ENCODE results near the gene POLA1.

Gene POLA1

DNA sequence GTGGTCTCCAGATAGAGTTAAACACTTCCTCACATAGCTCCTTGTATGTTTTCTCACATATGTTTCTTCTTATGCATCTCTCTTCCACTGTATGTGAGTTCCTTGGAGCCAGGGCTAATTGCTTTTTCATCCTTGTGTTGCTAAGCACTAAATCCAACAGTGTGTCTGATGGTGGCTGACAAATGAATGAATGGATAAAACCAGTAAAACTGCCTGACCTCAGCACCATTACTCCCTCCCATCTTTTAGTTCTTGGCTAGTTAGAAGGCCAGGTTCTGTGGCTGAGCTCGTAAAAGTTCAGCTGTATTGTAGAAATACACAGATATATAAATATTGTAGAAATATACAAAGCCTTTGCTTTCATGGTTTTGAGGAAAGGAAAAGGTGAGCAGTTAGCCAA, 271.7 kb downstream of the POLA1 start:
- no peak overlapping the region for H3K27ac ChIP-seq
- TF ChIP-seq, protein P1, sequence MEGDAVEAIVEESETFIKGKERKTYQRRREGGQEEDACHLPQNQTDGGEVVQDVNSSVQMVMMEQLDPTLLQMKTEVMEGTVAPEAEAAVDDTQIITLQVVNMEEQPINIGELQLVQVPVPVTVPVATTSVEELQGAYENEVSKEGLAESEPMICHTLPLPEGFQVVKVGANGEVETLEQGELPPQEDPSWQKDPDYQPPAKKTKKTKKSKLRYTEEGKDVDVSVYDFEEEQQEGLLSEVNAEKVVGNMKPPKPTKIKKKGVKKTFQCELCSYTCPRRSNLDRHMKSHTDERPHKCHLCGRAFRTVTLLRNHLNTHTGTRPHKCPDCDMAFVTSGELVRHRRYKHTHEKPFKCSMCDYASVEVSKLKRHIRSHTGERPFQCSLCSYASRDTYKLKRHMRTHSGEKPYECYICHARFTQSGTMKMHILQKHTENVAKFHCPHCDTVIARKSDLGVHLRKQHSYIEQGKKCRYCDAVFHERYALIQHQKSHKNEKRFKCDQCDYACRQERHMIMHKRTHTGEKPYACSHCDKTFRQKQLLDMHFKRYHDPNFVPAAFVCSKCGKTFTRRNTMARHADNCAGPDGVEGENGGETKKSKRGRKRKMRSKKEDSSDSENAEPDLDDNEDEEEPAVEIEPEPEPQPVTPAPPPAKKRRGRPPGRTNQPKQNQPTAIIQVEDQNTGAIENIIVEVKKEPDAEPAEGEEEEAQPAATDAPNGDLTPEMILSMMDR (conservative IDR thresholded peaks at IDR 0.05) = no peak
- TF ChIP-seq ZFX (IDR thresholded peaks at IDR 0.05) = no peak

DNA sequence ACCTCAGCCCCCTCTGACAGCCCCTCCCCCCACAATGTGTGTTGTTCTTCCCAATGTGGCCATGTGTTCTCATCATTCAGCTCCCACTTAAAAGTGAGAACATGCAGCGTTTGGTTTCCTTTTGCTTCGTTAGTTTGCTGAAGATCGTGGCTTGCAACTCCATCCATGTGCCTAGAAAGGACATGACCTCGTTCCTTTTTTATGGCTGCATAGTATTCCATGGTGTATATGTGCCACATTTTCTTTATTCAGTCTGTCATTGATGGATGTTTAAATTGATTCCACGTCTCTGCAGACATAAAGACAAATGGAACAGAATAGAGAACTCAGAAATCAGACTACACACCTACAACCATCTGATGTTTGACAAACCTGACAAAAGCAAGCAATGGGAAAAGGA, 276.1 kb downstream of the POLA1 start:
- no peak for TF ChIP-seq ZFX (IDR thresholded peaks at IDR 0.05)
- TF ChIP-seq, protein P1 (conservative IDR thresholded peaks at IDR 0.05) = no peak
- no peak overlapping the region for H3K27ac ChIP-seq

GRCh38 chrX:24979081-24979480, 285.4 kb downstream of the POLA1 start:
- no peak overlapping the region for H3K27ac ChIP-seq
- TF ChIP-seq ZFX (IDR thresholded peaks at IDR 0.05) = no peak
- TF ChIP-seq, protein P1 (conservative IDR thresholded peaks at IDR 0.05) = no peak

DNA sequence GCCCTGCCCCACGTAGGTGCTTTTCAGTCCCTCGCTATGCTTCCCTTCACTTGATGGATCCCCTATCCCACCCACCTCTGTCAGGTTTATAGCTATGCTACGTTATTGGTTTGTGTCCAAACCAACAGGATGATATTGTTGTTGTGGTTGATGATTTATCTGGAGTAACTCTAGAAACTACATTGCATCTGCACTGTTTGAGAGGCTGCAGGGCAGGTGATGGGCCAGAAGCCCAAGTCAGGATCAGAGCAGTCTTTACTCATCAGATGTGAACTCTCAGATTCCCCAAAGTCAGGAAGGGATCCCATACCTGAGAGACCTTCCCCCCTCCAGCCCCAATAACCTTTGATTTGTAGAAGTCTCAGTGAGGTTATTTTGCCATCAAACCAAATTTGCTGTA, 287.3 kb downstream of the POLA1 start:
- TF ChIP-seq ZFX (IDR thresholded peaks at IDR 0.05) = no peak
- TF ChIP-seq, protein P1 (conservative IDR thresholded peaks at IDR 0.05) = no peak
- no peak overlapping the region for H3K27ac ChIP-seq

DNA sequence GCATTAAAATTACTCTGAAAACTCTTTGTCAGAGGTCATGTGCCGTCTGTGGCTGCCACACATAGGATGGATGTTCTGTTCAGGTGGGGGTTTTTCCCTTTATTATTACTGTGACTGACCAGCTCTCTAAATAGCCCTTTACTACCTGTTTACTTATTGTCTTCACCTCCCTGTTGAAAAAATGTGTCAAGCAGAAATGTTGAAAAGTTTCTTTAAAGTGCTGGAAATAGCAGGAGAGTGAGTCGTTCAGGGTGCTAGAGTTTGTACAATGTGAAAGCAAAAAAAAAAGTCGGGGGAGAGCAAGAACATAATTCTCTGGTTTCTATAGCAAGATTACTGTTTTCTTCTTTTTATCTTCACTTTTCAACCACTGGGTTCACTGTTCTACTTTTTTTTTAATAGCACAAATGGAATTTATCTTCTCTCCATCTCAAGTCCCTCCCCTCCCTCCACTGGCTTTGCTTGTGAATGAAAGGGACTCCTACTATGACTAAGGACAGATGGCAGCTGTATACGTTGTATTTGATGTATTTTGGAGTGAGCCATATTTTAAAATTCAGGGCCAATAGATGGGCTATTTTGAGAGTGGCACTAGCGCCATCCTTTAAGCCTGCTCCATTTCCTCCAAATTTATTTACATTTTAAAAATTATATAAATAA, 288.7 kb downstream of the POLA1 start:
- TF ChIP-seq, protein P1 (conservative IDR thresholded peaks at IDR 0.05) = no peak
- TF ChIP-seq ZFX (IDR thresholded peaks at IDR 0.05) = no peak
- no peak overlapping the region for H3K27ac ChIP-seq

GRCh38 chrX:24983931-24984330, 290.2 kb downstream of the POLA1 start:
- TF ChIP-seq, protein P1 (conservative IDR thresholded peaks at IDR 0.05) = no peak
- TF ChIP-seq ZFX (IDR thresholded peaks at IDR 0.05) = no peak
- H3K27ac ChIP-seq = no peak overlapping the region

- H3K27ac ChIP-seq = no peak overlapping the region
- TF ChIP-seq, protein P1 (conservative IDR thresholded peaks at IDR 0.05) = no peak
- TF ChIP-seq ZFX (IDR thresholded peaks at IDR 0.05) = no peak
These were observed 291.4 kb downstream of the POLA1 start for GRCh38 chrX:24985120-24985519.

All from C4-2B (cell line).